HCT116 (cell line): ENCODE data around the gene FNIP2. TPM values are rescaled to one million over a fixed set of nuclear protein-coding genes. Genes with fewer than 3 reads are reported as not detected.
"Not testable (repeated sequence)": the region's sequence is repeated elsewhere in the genome, so short reads cannot be mapped to it uniquely, and the experiment has no call there.

Experiments used
- ATAC-seq: fragments of 200-7000 bp; cut with Tn5 transposase; 2 replicates; pipeline ENCODE4 v1.9.1; 2020; ENCODE audit warnings: mild to moderate bottlenecking, moderate library complexity
- BruUV-seq: library from RNA; stranded (reverse); fragments of 400-500 nt; replicated peaks from 2 replicates; lab custom pipeline; 2021; lab: Mats Ljungman, UMichigan
- CTCF ChIA-PET: fragments of 300-600 bp; sonication (Branson Sonifier 250); formaldehyde crosslinking; loops from one replicate; lab custom pipeline; 2021; ENCODE audit warnings: antibody characterized with exemption; lab: Charles Lee
- POLR2A ChIA-PET: fragments of 300-600, 350-600 bp; sonication (Branson Sonifier 250); formaldehyde crosslinking; loops from one replicate; lab custom pipeline; 2021; ENCODE audit warnings: antibody characterized with exemption; lab: Charles Lee
- RAD21 ChIA-PET, 2 experiments: fragments of 300-600 bp; sonication (Branson Sonifier 250); formaldehyde crosslinking; loops; one replicate each; lab custom pipeline; 2023; ENCODE audit warnings: low total read pairs in 2 of 2; ENCODE audit not compliant: uncharacterized antibody in 2 of 2, unreplicated experiment in 2 of 2, low non-redundant PET in 1 of 2; lab: Charles Lee
- DNase-seq: peaks from one replicate; pipeline ENCODE4 v3.0.0-alpha.2; 2010; ENCODE audit warnings: low read depth, low spot score
- H2AFZ ChIP-seq: fragments of 200-600 bp; shearing (Covaris generic), sonication (generic); 2 replicates; pipeline ENCODE4 v1.6.1; 2017; ENCODE audit warnings: low read depth, mixed run types, mixed read lengths, antibody characterized with exemption, low read length; ENCODE audit not compliant: poor library complexity, severe bottlenecking
- H3K27ac ChIP-seq: 2 replicates; pipeline ENCODE4 v1.5.1; 2012; ENCODE audit warnings: low read depth, low read length
- H3K27me3 ChIP-seq: fragments of 200-600 bp; sonication (generic); 2 replicates; pipeline ENCODE4 v1.6.1; 2016; ENCODE audit warnings: mixed run types, low read length, mixed read lengths; ENCODE audit not compliant: insufficient read depth
- H3K36me3 ChIP-seq, 2 experiments: fragments of 200-500 bp in 1 of 2; fragments of 200-600 bp in 1 of 2; sonication (Bioruptor generic) in 1 of 2; sonication (generic) in 1 of 2; 2 replicates each; pipeline versions ENCODE4 v1.5.1 to v1.6.1; 2014 to 2016; ENCODE audit warnings: low read length in 2 of 2, inconsistent platforms in 1 of 2, mixed read lengths in 1 of 2, mixed run types in 1 of 2; ENCODE audit not compliant: insufficient read depth in 2 of 2, control insufficient read depth in 1 of 2
- H3K4me1 ChIP-seq, 2 experiments: fragments of 200-600 bp in 1 of 2; sonication (generic) in 1 of 2; 2 replicates each; pipeline versions ENCODE4 v1.5.1 to v1.6.1; 2012 to 2017; ENCODE audit warnings: low read length in 2 of 2, inconsistent platforms in 1 of 2, mild to moderate bottlenecking in 1 of 2, mixed read lengths in 1 of 2, mixed run types in 1 of 2, moderate library complexity in 1 of 2; ENCODE audit not compliant: insufficient read depth in 2 of 2, control insufficient read depth in 1 of 2
- H3K4me2 ChIP-seq: fragments of 200-600 bp; sonication (generic); 2 replicates; pipeline ENCODE4 v1.6.1; 2017; ENCODE audit warnings: mixed run types, low read length, mixed read lengths
- H3K4me3 ChIP-seq, 2 experiments: fragments of 200-600 bp in 1 of 2; sonication (generic) in 1 of 2; replicated peaks in 1 of 2; 2 replicates each; pipeline ENCODE4 v1.5.1; 2011 to 2016; ENCODE audit warnings: low read length in 2 of 2, control low read depth in 1 of 2, low read depth in 1 of 2, mild to moderate bottlenecking in 1 of 2, mixed read lengths in 1 of 2, mixed run types in 1 of 2
- H3K79me2 ChIP-seq: fragments of 200-600 bp; sonication (generic); 2 replicates; pipeline ENCODE4 v1.6.1; 2017; ENCODE audit warnings: mild to moderate bottlenecking, mixed run types, low read length, moderate library complexity, mixed read lengths; ENCODE audit not compliant: insufficient read depth
- H3K9ac ChIP-seq: fragments of 200-600 bp; sonication (generic); 2 replicates; pipeline ENCODE4 v1.6.1; 2016; ENCODE audit warnings: low read length, mixed read lengths
- H3K9me2 ChIP-seq: fragments of 200-600 bp; sonication (generic), shearing (Covaris generic); 2 replicates; pipeline ENCODE4 v1.6.1; 2017; ENCODE audit warnings: mixed run types, mild to moderate bottlenecking, moderate library complexity; ENCODE audit not compliant: insufficient read depth
- H3K9me3 ChIP-seq, 2 experiments: fragments of 200-500 bp in 1 of 2; fragments of 200-600 bp in 1 of 2; sonication (Bioruptor generic) in 1 of 2; sonication (generic) in 1 of 2; 2 replicates each; pipeline ENCODE4 v1.6.1; 2014 to 2017; ENCODE audit warnings: low read length in 2 of 2, mixed read lengths in 2 of 2, inconsistent platforms in 1 of 2, low read depth in 1 of 2, mild to moderate bottlenecking in 1 of 2, mixed run types in 1 of 2, moderate library complexity in 1 of 2; ENCODE audit not compliant: control insufficient read depth in 1 of 2, insufficient read depth in 1 of 2
- H4K20me1 ChIP-seq: fragments of 200-600 bp; sonication (generic), shearing (Covaris generic); 2 replicates; pipeline ENCODE4 v1.6.1; 2017; ENCODE audit warnings: mixed run types, mild to moderate bottlenecking, moderate library complexity; ENCODE audit not compliant: insufficient read depth
- CEBPB ChIP-seq: IDR thresholded peaks from 2 replicates; pipeline ENCODE4 v1.6.1; 2012; ENCODE audit warnings: low read depth
- EGR1 ChIP-seq: IDR thresholded peaks from 2 replicates; pipeline ENCODE4 v1.6.1; 2012; ENCODE audit warnings: low read depth
- TCF7L2 ChIP-seq: IDR thresholded peaks from 2 replicates; pipeline ENCODE4 v1.7.0; 2011; ENCODE audit warnings: borderline replicate concordance, inconsistent platforms; ENCODE audit not compliant: insufficient read depth, insufficient read length; ENCODE audit errors: extremely low read depth
- YY1 ChIP-seq: IDR thresholded peaks from 2 replicates; pipeline ENCODE4 v1.6.1; 2011; ENCODE audit warnings: low read length, low read depth, moderate library complexity, mild to moderate bottlenecking; ENCODE audit not compliant: insufficient replicate concordance; ENCODE audit errors: extremely low read depth
- intact Hi-C: fragments of 100-400 bp; cut with micrococcal nuclease; formaldehyde crosslinking; loops from 2 replicates; pipeline ENCODE4 v1.10.0; 2022
- total RNA-seq: library from RNA; stranded (reverse); gene quantifications from one replicate; pipeline ENCODE4 v1.2.1, GENCODE V29; 2021; ENCODE audit not compliant: unreplicated experiment

The FNIP2 gene
- total RNA-seq, 1 experiment from 2014 or later: 4.8 TPM

- TF ChIP-seq YY1: no peak
- TF ChIP-seq EGR1: no peak
- TF ChIP-seq TCF7L2: no peak
- TF ChIP-seq CEBPB: no peak
These were observed 146.9 kb downstream of the FNIP2 start (continued) for GRCh38 chr4:158915683-158916241.

- intact Hi-C loops, ATAC-seq, H3K9ac ChIP-seq, H2AFZ ChIP-seq, H3K79me2 ChIP-seq, H3K36me3 ChIP-seq, POLR2A ChIA-PET, H3K4me2 ChIP-seq, BruUV-seq, H4K20me1 ChIP-seq, H3K27ac ChIP-seq, RAD21 ChIA-PET, DNase-seq, H3K4me3 ChIP-seq, H3K9me3 ChIP-seq, CTCF ChIA-PET, H3K4me1 ChIP-seq, H3K9me2 ChIP-seq, H3K27me3 ChIP-seq: not testable (repeated sequence)
These were observed 151.7 kb downstream of the FNIP2 start for GRCh38 chr4:158920452-158920996.

- H3K79me2 ChIP-seq, H3K27ac ChIP-seq, intact Hi-C loops, BruUV-seq, CTCF ChIA-PET, DNase-seq, H3K4me1 ChIP-seq, H3K4me3 ChIP-seq, H3K4me2 ChIP-seq, POLR2A ChIA-PET, ATAC-seq, H3K36me3 ChIP-seq, H3K27me3 ChIP-seq, H3K9ac ChIP-seq, H2AFZ ChIP-seq, H3K9me2 ChIP-seq, H4K20me1 ChIP-seq, H3K9me3 ChIP-seq, RAD21 ChIA-PET: not testable (repeated sequence)
These were observed 158.9 kb downstream of the FNIP2 start for GRCh38 chr4:158927774-158928173.
